Naive thymus-derived CD4-positive, alpha-beta T cell (primary cell): ENCODE data around the gene FREM3. TPM values are rescaled to one million over a fixed set of nuclear protein-coding genes. Genes with fewer than 3 reads are reported as not detected.
"Not testable (repeated sequence)": the region's sequence is repeated elsewhere in the genome, so short reads cannot be mapped to it uniquely, and the experiment has no call there.

Experiments used
- ATAC-seq: fragments of 150-1000 bp; cut with Tn5 transposase; 2 replicates; pipeline ENCODE4 v1.10.0; 2021; ENCODE audit warnings: mild to moderate bottlenecking, moderate library complexity
- CTCF ChIA-PET: fragments of 350-600 bp; sonication (Branson Sonifier 250); formaldehyde crosslinking; loops from one replicate; lab custom pipeline; 2021; ENCODE audit warnings: antibody characterized with exemption; lab: Charles Lee
- POLR2A ChIA-PET: fragments of 350-600 bp; sonication (Branson Sonifier 250); formaldehyde crosslinking; loops from one replicate; lab custom pipeline; 2021; ENCODE audit warnings: antibody characterized with exemption, inconsistent platforms; lab: Charles Lee
- DNase-seq, 9 donors: peaks; one replicate each; pipeline versions ENCODE4 v3.0.0 to v3.0.0-alpha.2; 2020 to 2022; ENCODE audit warnings: mixed read lengths in 1 of 9
- H3K27ac ChIP-seq: one replicate; pipeline ENCODE4 v1.7.0; 2013; ENCODE audit warnings: mild to moderate bottlenecking, low read depth, low read length, moderate library complexity
- H3K27me3 ChIP-seq, 2 donors: one replicate each; pipeline ENCODE4 v1.7.0; 2013; ENCODE audit warnings: low read length in 2 of 2, mild to moderate bottlenecking in 2 of 2, moderate library complexity in 2 of 2; ENCODE audit not compliant: control insufficient read depth in 2 of 2, insufficient read depth in 2 of 2
- H3K36me3 ChIP-seq, 3 experiments: 1 replicate in 2 of 3; 2 replicates in 1 of 3; pipeline ENCODE4 v1.7.0; 2013; ENCODE audit warnings: low read length in 3 of 3, mild to moderate bottlenecking in 3 of 3, moderate library complexity in 1 of 3; ENCODE audit not compliant: insufficient read depth in 3 of 3, control insufficient read depth in 2 of 3
- H3K4me1 ChIP-seq, 2 donors: one replicate each; pipeline ENCODE4 v1.7.0; 2013; ENCODE audit warnings: low read length in 2 of 2, mild to moderate bottlenecking in 2 of 2, moderate library complexity in 1 of 2; ENCODE audit not compliant: control insufficient read depth in 2 of 2, insufficient read depth in 2 of 2
- H3K4me3 ChIP-seq: 2 replicates; pipeline ENCODE4 v1.7.0; 2013; ENCODE audit warnings: mild to moderate bottlenecking, low read length
- H3K9me3 ChIP-seq, 3 experiments: 1 replicate in 2 of 3; 2 replicates in 1 of 3; pipeline ENCODE4 v1.7.0; 2013; ENCODE audit warnings: low read length in 3 of 3; ENCODE audit not compliant: control insufficient read depth in 2 of 3
- H3K27ac Mint-ChIP-seq, 9 donors: one replicate each; pipeline ENCODE4 v1.8.0; 2020 to 2022; ENCODE audit warnings: mixed read lengths in 9 of 9, mild to moderate bottlenecking in 8 of 9, moderate library complexity in 5 of 9, inconsistent platforms in 2 of 9
- H3K27me3 Mint-ChIP-seq, 5 donors: one replicate each; pipeline ENCODE4 v1.8.0; 2021 to 2022; ENCODE audit warnings: mixed read lengths in 5 of 5, mild to moderate bottlenecking in 1 of 5
- H3K36me3 Mint-ChIP-seq, 5 donors: one replicate each; pipeline ENCODE4 v1.8.0; 2020 to 2022; ENCODE audit warnings: mixed read lengths in 5 of 5, mild to moderate bottlenecking in 3 of 5, inconsistent platforms in 1 of 5
- H3K4me1 Mint-ChIP-seq, 7 donors: one replicate each; pipeline ENCODE4 v1.8.0; 2020 to 2022; ENCODE audit warnings: mixed read lengths in 7 of 7, mild to moderate bottlenecking in 3 of 7, inconsistent platforms in 1 of 7
- H3K4me3 Mint-ChIP-seq, 10 donors: one replicate each; pipeline ENCODE4 v1.8.0; 2020 to 2022; ENCODE audit warnings: mild to moderate bottlenecking in 10 of 10, mixed read lengths in 10 of 10, moderate library complexity in 6 of 10, inconsistent platforms in 2 of 10
- H3K9me3 Mint-ChIP-seq, 11 donors: one replicate each; pipeline ENCODE4 v1.8.0; 2020 to 2022; ENCODE audit warnings: mixed read lengths in 11 of 11, mild to moderate bottlenecking in 4 of 11, inconsistent platforms in 1 of 11, moderate library complexity in 1 of 11
- intact Hi-C, 2 donors: fragments of 100-400 bp; cut with micrococcal nuclease; formaldehyde crosslinking; loops; one replicate each; pipeline ENCODE4 v1.15.1; 2023
- polyA plus RNA-seq, 2 donors: library from polyadenylated mRNA; unstranded; fragments of 300-500 nt; fragmentation: Illumina TruSeq; gene quantifications; one replicate each; pipeline ENCODE4 v1.2.3, GENCODE V29; 2021
- total RNA-seq, 6 experiments: library from RNA in 5 of 6; stranded (reverse) in 5 of 6; gene quantifications; 1 replicate in 5 of 6; 2 replicates in 1 of 6; pipeline ENCODE4 v1.2.3 and lab custom pipeline; 2021 to 2026

Gene FREM3
- total and polyA plus RNA-seq, 7 experiments from 2014 or later = 0.02 to 0.61 (median 0.07) TPM; not detected in 4

GRCh38 chr4:143728166-143728565, 27.7 kb upstream of the FREM3 start:
- no peak overlapping the region for H3K4me3 ChIP-seq
- Mint-ChIP-seq H3K4me1 (no peaks in the 10 kb centered on the region), H3K36me3 (peaks cover 0 to 4% (median 0%) of the 10 kb centered on the region in 5 donors), H3K27me3 (peaks cover 0 to 4% (median 0%) of the 10 kb centered on the region in 5 donors), H3K4me3 (no peak overlapping the region), H3K27ac (peak overlapping the region in 1 of 9 donors; percentile 7), H3K9me3 (peaks cover 0 to 7% (median 0%) of the 10 kb centered on the region in 11 donors)
- H3K36me3 ChIP-seq = no peaks in the 10 kb centered on the region
- POLR2A ChIA-PET = no interaction called here
- ATAC-seq (no peak), DNase-seq (no peak)
- no peak overlapping the region for H3K27ac ChIP-seq
- CTCF ChIA-PET = no interaction called here
- no peaks in the 10 kb centered on the region for H3K9me3 ChIP-seq
- intact Hi-C loops = no loop called here
- H3K27me3 ChIP-seq = no peaks in the 10 kb centered on the region
- H3K4me1 ChIP-seq = no peaks in the 10 kb centered on the region

- H3K9me3 Mint-ChIP-seq = peaks cover 0 to 7% (median 0%) of the 10 kb centered on the region in 11 donors
- no peaks in the 10 kb centered on the region for H3K27me3 ChIP-seq
- CTCF ChIA-PET = no interaction called here
- no peaks in the 10 kb centered on the region for H3K36me3 ChIP-seq
- DNase-seq (no peak), ATAC-seq (no peak)
- POLR2A ChIA-PET = no interaction called here
- no peak overlapping the region for H3K4me3 Mint-ChIP-seq
- no peak overlapping the region for H3K4me3 ChIP-seq
- H3K27ac ChIP-seq = no peak overlapping the region
- no peaks in the 10 kb centered on the region for H3K4me1 ChIP-seq
- H3K9me3 ChIP-seq = no peaks in the 10 kb centered on the region
- no peak overlapping the region for H3K27ac Mint-ChIP-seq
- peaks cover 0 to 4% (median 0%) of the 10 kb centered on the region in 5 donors for H3K36me3 Mint-ChIP-seq
- no peaks in the 10 kb centered on the region for H3K4me1 Mint-ChIP-seq
- H3K27me3 Mint-ChIP-seq = peaks cover 0 to 6% (median 0%) of the 10 kb centered on the region in 5 donors
- intact Hi-C loops = no loop called here
Observed at GRCh38 chr4:143726714-143727113, 26.2 kb upstream of the FREM3 start.

DNA sequence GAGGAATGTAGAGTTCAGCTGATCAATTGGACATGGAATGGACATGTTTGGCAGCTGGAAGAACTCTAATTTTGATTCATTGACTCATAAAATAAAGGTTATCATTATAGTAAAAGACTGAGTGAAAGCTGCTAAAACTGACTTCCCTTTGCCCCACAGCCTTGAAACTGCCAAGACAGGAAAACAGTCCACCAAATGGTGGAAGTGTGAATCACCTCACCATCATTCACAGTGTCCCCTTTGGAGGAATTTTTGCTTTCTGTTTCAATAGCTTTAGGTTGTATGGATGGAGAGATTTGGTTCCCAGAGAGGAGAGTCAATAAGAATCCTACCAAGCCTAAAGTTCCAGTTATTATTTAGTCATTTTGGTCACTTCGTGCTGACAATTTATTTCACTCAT, 20.8 kb upstream of the FREM3 start:
- H3K4me1 Mint-ChIP-seq = no peaks in the 10 kb centered on the region
- no peaks in the 10 kb centered on the region for H3K27me3 ChIP-seq
- H3K27ac Mint-ChIP-seq = no peak overlapping the region
- ChIA-PET POLR2A (no interaction called here), CTCF (no interaction called here)
- peaks cover 0 to 7% (median 0%) of the 10 kb centered on the region in 5 donors for H3K27me3 Mint-ChIP-seq
- H3K36me3 Mint-ChIP-seq = peaks cover 0 to 3% (median 0%) of the 10 kb centered on the region in 5 donors
- no peak overlapping the region for H3K4me3 Mint-ChIP-seq
- no peak for DNase-seq
- intact Hi-C loops = no loop called here
- H3K36me3 ChIP-seq = no peaks in the 10 kb centered on the region
- H3K4me1 ChIP-seq = no peaks in the 10 kb centered on the region
- peaks cover 0 to 13% (median 5%) of the 10 kb centered on the region in 11 donors for H3K9me3 Mint-ChIP-seq
- ATAC-seq = no peak
- H3K9me3 ChIP-seq = no peaks in the 10 kb centered on the region
- H3K27ac ChIP-seq = no peak overlapping the region
- H3K4me3 ChIP-seq = no peak overlapping the region

DNA sequence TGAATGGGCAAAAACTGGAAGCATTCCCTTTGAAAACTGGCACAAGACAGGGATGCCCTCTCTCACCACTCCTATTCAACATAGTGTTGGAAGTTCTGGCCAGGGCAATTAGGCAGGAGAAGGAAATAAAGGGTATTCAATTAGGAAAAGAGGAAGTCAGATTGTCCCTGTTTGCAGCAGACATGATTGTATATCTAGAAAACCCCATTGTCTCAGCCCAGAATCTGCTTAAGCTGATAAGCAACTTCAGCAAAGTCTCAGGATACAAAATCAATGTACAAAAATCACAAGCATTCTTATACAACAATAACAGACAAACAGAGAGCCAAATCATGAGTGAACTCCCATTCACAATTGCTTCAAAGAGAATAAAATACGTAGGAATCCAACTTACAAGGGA, 18.3 kb upstream of the FREM3 start:
- H3K36me3 Mint-ChIP-seq, H3K4me3 ChIP-seq, H3K4me1 ChIP-seq, CTCF ChIA-PET, H3K27me3 ChIP-seq, H3K27me3 Mint-ChIP-seq, H3K27ac Mint-ChIP-seq, H3K9me3 ChIP-seq, POLR2A ChIA-PET, ATAC-seq, H3K36me3 ChIP-seq, H3K27ac ChIP-seq, H3K9me3 Mint-ChIP-seq, DNase-seq, H3K4me3 Mint-ChIP-seq, intact Hi-C loops, H3K4me1 Mint-ChIP-seq: not testable (repeated sequence)

DNA sequence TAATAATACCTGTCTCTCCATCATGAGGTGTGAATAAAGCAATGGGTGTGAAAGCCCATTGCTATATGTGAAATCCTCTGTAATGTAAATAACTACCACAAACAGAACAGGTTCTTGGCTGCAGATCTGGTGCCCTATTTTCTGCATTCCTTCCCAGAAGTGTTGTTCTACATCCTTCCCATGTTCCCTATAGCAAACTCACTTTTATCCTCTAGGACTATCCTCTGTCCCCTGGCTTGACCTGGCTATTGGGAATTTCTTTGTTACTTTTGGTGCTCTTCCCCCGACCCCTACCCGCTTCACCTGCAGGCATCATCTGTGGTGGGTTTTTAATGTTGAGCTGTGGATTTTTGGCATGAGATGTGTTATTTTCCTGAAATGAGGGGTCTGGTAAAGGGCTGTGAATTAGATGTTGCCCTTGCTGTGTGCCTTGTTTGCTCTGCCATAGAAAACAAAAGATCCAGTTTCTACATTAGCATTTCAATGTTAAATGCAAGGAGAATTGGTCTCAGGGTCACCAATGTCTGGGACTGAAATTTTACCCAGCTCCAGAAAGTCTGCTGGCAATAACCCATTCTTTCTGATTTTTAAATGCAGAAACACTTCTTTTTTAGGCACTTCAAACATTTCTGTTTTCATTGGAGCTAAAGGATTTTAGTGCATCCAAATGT, 13.6 kb upstream of the FREM3 start:
- Mint-ChIP-seq H3K27ac (no peak overlapping the region), H3K27me3 (peaks cover 0 to 10% (median 0%) of the 10 kb centered on the region in 5 donors), H3K9me3 (peaks cover 0 to 3% (median 0%) of the 10 kb centered on the region in 11 donors), H3K4me3 (no peak overlapping the region), H3K36me3 (peaks cover 0 to 3% (median 0%) of the 10 kb centered on the region in 5 donors), H3K4me1 (no peaks in the 10 kb centered on the region)
- no peak overlapping the region for H3K27ac ChIP-seq
- POLR2A ChIA-PET = no interaction called here
- intact Hi-C loops = no loop called here
- DNase-seq (no peak), ATAC-seq (no peak)
- H3K4me1 ChIP-seq = no peaks in the 10 kb centered on the region
- no peaks in the 10 kb centered on the region for H3K9me3 ChIP-seq
- H3K36me3 ChIP-seq = no peaks in the 10 kb centered on the region
- H3K4me3 ChIP-seq = no peak overlapping the region
- H3K27me3 ChIP-seq = no peaks in the 10 kb centered on the region
- CTCF ChIA-PET = no interaction called here

DNA sequence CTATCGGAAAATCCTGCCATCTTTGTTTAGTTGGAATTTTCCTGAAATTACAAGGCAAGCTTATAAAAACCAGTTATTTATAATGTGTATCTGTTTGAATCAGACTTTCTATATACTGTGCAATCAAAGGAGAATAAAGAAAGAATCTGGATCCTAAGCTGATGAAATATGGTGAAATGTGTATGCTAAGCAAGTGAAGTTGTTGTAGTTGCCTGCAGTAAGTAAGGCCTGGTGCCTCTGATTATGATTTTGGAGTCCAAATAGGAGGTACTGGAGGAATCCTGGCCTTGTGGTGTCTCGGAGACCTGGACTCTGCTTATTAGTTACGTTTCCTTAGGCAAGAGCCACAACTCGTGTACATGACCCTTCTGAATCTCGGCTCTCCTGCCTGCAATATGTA, 13.1 kb upstream of the FREM3 start:
- peaks cover 0 to 3% (median 0%) of the 10 kb centered on the region in 5 donors for H3K36me3 Mint-ChIP-seq
- H3K36me3 ChIP-seq = no peaks in the 10 kb centered on the region
- DNase-seq (no peak), ATAC-seq (no peak)
- H3K9me3 ChIP-seq = no peaks in the 10 kb centered on the region
- H3K9me3 Mint-ChIP-seq = peaks cover 0 to 3% (median 0%) of the 10 kb centered on the region in 11 donors
- no peak overlapping the region for H3K27ac Mint-ChIP-seq
- intact Hi-C loops = no loop called here
- no peaks in the 10 kb centered on the region for H3K27me3 ChIP-seq
- H3K4me1 ChIP-seq = no peaks in the 10 kb centered on the region
- peaks cover 0 to 13% (median 0%) of the 10 kb centered on the region in 5 donors for H3K27me3 Mint-ChIP-seq
- no peak overlapping the region for H3K27ac ChIP-seq
- H3K4me3 ChIP-seq = no peak overlapping the region
- H3K4me1 Mint-ChIP-seq = no peaks in the 10 kb centered on the region
- no peak overlapping the region for H3K4me3 Mint-ChIP-seq
- CTCF ChIA-PET = no interaction called here
- POLR2A ChIA-PET = no interaction called here

DNA sequence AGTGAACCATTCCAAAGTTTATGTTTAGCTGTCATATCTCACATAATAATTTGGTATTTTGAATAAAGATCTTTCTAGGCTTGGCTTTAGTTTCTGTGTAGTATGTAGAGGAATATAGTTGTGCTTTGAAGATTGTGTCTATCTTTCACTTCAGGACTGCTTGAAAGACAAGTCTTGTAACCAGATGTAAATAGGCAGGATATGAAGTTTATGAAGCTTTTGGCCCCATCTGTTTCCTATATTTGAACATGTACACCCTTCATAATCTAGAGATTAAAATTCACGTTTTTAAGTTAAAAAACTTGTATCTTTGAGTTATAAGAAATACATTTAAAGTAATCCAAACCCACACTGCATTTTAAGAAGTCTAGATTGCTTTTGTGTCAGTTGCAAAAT, 11.7 kb upstream of the FREM3 start:
- POLR2A ChIA-PET = no interaction called here
- no peak overlapping the region for H3K27ac ChIP-seq
- no peaks in the 10 kb centered on the region for H3K9me3 ChIP-seq
- CTCF ChIA-PET = no interaction called here
- H3K36me3 ChIP-seq = no peaks in the 10 kb centered on the region
- peaks cover 0 to 3% (median 0%) of the 10 kb centered on the region in 5 donors for H3K36me3 Mint-ChIP-seq
- no peak overlapping the region for H3K27ac Mint-ChIP-seq
- H3K4me1 ChIP-seq = no peaks in the 10 kb centered on the region
- no peak overlapping the region for H3K4me3 Mint-ChIP-seq
- H3K27me3 ChIP-seq = no peaks in the 10 kb centered on the region
- H3K27me3 Mint-ChIP-seq = peaks cover 0 to 13% (median 2%) of the 10 kb centered on the region in 5 donors
- DNase-seq (no peak), ATAC-seq (no peak)
- H3K4me1 Mint-ChIP-seq = no peaks in the 10 kb centered on the region
- no peak overlapping the region for H3K4me3 ChIP-seq
- H3K9me3 Mint-ChIP-seq = peaks cover 0 to 12% (median 2%) of the 10 kb centered on the region in 11 donors
- intact Hi-C loops = no loop called here
